Posterior cingulate gyrus (tissue), 11 donors: ENCODE measurements around the gene ARHGEF37.
"Not testable (repeated sequence)": the region's sequence is repeated elsewhere in the genome, so short reads cannot be mapped to it uniquely, and the experiment has no call there.

Source experiments
- DNase-seq, 10 donors: peaks; one replicate each; pipeline versions ENCODE4 v3.0.0 to v3.0.0-alpha.2; 2020 to 2021; ENCODE audit warnings: mixed read lengths in 3 of 10
- intact Hi-C: fragments of 100-400 bp; cut with DNase I; formaldehyde crosslinking; loops from one replicate; pipeline ENCODE4 v1.15.1; 2023

ARHGEF37 gene, protein sequence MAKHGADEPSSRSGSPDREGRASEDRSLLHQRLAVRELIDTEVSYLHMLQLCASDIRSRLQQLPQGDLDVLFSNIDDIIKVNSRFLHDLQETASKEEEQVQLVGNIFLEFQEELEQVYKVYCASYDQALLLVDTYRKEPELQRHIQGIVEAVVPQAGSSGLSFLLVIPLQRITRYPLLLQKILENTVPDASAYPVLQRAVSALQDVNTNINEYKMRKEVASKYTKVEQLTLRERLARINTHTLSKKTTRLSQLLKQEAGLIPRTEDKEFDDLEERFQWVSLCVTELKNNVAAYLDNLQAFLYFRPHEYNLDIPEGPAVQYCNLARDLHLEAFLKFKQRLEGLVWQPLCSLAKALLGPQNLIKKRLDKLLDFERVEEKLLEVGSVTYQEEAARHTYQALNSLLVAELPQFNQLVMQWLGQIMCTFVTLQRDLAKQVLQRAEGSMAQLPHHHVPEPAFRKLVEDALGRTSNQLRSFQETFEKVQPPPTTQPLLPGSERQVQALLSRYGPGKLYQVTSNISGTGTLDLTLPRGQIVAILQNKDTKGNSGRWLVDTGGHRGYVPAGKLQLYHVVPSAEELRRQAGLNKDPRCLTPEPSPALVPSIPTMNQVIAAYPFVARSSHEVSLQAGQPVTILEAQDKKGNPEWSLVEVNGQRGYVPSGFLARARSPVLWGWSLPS

DNA sequence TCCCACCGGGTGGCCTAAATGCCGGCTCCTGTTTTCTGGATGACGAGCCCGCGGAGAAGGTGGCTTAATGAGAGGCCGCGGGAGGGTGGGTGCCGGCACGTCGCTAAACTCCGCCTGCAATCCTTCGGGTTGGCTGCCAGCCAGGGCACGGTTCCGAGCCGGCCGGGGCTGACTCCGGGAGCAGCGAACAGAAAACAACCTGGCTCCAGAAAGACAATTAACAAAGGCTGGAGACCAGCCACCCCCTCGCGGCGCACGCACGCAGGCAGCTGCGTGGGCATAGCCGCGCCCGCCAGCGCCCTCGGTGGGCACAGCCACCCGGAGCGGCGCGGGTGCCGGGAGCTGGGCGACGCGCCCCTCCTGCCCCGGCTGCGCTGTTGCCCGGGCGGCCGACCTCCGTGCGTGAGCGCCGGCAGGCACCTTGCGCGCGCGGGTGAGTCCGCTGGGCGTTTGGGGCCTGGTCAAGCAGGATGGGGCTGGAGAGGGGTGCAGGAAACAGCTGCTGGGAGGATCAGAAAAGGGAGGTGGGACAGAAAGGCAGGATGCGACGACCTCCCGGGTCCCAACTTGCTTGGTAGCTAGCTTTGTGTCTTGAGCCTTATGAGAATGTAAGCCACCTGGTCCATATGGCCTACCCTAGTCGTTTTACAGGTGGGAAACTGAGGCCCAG lies at the start of gene ARHGEF37:
TSS of gene ARHGEF37 (plus strand) at position 307 of the 670 bp plus-strand sequence. CDS start 16,272 bp downstream, outside the sequence.
- peak; percentile 79 to 98 (median 90) for DNase-seq
- intact Hi-C loops = no loop called here

DNA sequence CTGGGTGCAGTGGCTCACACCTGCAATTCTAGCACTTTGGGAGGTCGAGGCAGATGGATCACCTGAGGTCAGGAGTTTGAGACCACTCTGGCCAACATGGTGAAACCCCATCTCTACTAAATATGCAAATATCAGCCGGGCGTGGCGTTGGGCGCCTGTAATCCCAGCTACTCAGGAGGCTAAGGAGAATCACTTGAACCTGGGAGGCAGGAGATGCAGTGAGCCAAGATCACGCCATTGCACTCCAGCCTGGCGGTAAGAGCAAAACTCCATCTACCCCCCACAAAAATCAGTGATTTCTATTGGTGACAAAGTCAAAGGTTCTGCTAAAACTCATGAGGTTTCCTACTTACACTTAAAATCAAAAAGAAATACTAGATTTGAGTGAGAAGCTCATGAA lies 48.9 kb upstream of the ARHGEF37 start:
- no peak for DNase-seq
- intact Hi-C loops = no loop called here

DNA sequence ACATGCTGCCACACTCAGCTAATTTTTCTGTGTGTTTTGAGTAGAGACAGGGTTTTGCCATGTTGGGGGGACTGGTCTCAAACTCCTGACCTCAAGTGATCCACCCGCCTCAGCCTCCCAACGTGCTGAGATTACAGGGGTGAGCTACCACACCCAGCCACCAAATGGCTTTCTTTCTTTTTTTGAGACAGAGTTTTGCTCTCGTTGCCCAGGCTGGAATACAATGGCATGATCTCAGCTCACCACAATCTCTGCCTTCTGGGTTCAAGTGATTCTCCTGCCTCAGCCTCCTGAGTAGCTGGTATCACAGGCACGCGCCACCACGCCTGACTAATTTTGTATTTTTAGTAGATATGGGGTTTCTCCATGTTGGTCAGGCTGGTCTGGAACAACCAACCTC lies 45.5 kb upstream of the ARHGEF37 start:
- intact Hi-C loops, DNase-seq: not testable (repeated sequence)

DNA sequence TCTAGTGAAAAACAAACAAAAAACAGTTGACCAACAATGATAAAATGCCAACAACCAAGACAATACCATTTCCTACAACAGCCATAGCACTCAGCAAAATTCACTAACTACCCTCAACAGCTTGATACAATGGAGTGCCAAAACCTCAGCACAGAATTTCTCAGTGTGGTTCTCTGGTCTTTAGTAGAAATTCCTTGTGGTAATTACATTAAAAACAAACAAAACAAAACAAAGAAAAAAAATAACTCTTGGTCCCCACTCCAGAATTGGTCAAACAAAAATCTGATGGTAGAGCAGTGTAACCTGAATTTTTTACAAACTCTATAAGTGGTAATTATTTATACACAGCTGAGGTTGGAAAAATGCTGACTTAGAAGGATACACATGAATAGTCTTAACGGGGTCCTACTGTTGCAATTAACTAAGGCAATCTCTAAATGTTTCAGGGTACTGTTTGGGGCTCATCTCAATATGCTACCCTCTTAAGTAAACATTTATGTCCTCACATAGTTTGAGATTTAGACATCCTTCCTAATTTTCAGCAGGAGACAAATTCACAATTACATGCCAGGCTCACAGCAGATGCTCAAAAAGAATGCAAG lies 43.8 kb upstream of the ARHGEF37 start:
- no peak for DNase-seq
- intact Hi-C loops = no loop called here

DNA sequence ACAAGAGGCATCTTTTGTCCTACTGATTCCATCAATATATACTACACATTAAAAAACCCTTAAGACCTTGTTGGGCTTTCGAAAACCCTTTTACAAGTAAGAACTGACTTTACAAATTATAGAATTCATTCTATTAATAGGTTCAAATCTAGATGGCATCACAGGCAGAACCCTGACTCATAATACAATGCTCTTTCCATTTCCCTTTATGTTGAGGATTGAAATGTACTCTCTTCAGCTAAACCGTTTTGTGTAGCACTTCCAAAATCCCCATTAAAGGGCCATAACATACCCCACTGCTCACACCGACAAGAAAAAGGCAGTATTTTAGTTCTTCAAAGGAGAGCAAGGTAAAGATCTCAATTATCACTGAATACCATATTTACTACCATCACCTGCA lies 41.2 kb upstream of the ARHGEF37 start:
- DNase-seq = no peak
- intact Hi-C loops = no loop called here

DNA sequence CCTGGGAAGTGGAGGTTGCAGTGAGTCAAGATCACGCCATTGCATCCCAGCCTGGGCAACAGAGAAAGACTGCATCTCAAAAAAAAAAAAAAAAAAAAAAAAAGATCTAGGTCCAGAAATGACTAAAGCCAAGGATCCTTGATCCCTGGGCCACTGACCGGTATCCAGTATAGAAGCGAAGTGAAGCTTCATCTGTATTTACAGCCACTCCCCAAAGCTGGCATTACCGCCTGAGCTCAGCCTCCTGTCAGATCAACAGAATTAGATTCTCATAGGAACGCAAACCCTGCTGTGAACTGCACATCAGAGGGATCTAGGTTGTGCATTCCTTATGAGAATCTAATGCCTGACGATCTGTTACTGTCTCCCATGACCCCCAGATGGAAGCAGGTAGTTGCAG lies 39.4 kb upstream of the ARHGEF37 start:
- DNase-seq = no peak
- intact Hi-C loops = no loop called here

DNA sequence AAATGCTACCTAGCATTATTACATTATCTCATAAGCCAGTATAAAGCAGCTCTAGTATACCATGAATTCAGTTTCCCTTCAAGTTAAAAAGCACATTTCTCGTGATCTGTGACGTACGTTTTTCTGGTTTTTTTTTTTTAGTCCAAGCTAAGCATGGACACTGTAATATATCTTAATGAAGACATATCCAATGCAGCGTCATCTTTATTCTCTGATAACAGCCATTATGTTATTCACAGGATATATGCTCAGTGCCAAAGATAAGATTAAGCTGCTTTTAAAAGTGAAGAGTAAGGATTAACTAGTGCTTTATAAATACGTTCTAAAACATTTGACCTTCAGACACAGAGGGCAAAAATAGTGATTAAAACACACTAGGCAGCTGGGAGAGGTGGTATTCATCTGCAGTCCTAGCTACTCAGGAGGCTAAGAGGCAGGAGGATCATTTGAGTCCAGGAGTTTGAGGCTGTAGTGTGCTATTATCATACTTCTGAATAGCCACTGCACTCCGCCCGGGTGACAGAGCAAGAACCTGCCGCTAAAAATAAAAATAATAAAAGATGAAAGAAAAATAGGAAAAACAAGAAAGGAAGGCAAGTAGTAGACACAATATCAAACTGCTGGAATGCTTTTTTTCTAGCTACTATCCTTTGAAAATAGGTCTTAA lies 37.8 kb upstream of the ARHGEF37 start:
- intact Hi-C loops = no loop called here
- no peak for DNase-seq

DNA sequence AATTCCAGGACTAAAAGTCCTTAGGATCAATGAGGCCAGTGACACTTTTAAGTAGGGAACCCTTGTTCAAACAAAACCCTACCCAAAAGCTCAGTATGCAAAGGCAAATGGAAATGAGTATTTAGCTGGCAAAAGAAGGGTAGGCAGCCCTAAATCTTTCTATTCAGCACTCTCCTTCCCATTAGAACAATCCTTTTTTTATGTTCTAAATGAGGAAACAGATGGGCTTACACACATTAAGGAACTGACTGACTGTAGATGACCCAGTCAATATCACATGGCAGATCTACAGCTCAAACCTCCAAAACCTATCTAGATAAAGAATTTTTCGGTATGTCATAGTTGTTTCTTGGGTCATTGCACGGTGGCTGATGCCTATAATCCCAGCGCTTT lies 37.3 kb upstream of the ARHGEF37 start:
- DNase-seq = no peak
- intact Hi-C loops = no loop called here

DNA sequence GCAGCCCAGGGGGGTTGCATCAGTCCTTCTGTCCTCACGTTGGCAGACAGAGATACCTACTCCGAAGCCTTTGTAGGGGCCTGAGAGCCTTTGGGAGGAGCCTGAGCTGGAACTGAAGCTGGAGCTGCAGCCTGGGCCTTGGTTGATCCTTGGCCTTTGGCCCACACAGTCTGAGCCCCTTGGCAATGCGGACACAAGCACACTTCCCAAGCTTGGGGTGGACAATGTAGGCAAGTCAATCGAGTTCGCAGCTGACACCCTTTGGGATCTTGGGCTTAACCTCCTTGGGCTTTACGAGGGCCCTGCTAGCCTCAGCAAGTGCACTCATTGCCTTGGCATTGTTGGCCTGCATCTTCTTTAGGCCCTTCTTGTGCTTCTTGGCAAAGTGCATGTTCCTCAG lies 36.0 kb upstream of the ARHGEF37 start:
- intact Hi-C loops = no loop called here
- DNase-seq = no peak

DNA sequence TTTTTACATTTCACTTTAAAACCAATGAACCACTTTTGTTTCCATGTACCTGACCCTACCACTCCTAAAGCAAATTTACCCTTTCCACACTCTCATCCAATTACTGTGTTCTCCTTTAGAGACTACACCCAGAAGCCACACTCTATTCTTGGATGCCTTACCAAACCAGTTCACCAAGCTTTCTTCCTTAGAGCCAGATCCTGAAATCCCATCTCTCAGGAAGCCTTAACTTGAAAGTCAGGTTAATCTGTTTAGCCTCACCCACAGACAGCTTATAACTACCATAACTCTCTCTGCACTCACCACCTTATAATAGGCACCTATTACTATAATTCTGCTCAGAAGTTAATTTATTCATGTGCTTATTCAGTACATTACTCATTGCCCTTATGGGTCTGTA lies 34.3 kb upstream of the ARHGEF37 start:
- no peak for DNase-seq
- intact Hi-C loops = no loop called here

DNA sequence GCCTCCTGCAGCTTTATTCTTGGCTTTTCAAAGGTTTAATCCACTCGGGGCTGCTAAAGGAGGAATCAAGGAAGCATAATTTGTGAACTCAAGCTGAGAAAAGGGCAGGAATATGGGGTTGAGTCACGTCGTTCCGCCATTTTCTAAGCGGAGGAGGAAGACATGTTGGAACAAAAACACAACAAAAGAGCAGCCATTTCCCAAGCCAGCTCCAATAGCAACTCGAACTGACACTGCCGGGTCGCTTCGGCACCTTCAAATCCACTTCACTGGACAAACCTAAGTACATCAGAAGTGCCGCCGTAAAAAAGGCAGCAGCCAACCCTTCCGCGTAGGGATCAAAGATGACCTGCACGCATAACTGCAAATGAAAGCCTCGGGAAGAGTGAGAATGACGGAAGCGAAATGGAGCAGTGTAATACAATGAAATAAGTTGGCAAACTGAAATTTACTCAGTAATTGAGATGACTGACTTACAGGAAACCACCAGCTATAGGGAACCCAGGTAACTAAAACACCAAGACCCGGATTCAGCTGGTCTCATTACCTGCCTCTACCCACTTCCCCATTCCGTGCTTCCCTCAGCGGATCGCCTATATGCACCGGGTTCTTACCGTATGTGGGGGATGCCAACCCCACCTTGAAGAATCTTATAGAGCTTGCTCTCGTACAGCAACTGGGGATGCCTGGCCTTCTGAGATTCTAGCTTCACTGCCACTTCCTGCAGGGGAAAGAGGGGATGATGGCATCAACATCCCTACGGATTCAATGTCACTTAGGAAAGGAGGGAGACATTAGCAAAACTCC lies 31.6 kb upstream of the ARHGEF37 start:
- peak in 5 of 10 donors; percentile 16 to 25 (median 19) for DNase-seq

DNA sequence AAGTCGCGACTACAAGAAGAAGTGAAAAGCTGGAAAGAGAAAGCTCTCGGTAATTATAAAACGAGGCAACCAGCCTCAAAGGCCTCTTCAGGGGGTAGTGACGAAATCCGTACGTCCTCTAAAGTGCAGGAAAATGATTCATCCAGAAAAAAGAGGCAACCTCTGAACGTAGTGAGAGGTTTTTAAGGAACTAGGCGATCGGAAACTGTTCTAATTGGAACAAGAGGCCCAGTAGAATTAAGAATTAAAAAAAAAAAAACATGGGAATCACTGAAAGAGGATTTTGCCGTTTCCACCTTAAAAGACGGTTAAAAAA lies 31.1 kb upstream of the ARHGEF37 start:
- DNase-seq = no peak
- intact Hi-C loops = loop anchor here (5.0 kb wide), 1 partner anchor 33 kb away; no protein-coding TSS in a partner anchor

More for the DNA sequence above, 31.6 kb upstream of the ARHGEF37 start:
- intact Hi-C loops = loop anchor here (5.0 kb wide), 1 partner anchor 32 kb away; no protein-coding TSS in a partner anchor

DNA sequence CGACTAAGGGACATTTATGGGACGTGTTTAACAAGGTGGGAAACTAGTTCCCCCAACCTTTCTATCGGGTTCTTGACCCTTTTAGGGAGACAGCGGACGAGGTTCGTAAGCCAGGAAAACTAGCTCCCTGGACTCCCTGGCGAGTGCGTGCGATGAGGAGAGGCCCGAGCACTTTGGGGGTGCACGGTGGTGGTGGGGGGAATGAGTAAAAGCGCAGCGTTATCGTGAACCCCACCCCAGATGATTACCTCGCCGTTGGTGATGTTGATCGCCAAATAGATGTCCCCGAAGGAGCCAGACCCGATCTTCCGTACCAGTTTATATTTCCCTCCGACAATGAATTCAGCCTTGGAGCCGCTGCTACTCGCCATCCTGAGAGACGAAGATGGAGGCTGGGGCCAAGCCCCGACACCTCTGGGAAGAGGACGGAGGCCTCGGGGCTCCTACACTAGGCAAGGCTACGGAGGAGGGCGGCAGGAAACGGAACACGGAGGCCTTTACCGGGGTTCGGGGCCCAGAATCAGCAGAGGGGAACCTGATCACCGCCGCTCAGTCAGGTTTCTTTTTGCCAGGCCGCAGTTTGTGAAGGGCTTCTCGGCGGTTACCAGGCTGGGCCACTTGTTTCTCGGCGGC lies 30.6 kb upstream of the ARHGEF37 start:
- peak in 4 of 10 donors; percentile 14 to 84 (median 48) for DNase-seq
- intact Hi-C loops = loop anchor here (1.0 to 5.0 kb wide), 2 partner anchors 33 to 108 kb away; no protein-coding TSS in a partner anchor

DNA sequence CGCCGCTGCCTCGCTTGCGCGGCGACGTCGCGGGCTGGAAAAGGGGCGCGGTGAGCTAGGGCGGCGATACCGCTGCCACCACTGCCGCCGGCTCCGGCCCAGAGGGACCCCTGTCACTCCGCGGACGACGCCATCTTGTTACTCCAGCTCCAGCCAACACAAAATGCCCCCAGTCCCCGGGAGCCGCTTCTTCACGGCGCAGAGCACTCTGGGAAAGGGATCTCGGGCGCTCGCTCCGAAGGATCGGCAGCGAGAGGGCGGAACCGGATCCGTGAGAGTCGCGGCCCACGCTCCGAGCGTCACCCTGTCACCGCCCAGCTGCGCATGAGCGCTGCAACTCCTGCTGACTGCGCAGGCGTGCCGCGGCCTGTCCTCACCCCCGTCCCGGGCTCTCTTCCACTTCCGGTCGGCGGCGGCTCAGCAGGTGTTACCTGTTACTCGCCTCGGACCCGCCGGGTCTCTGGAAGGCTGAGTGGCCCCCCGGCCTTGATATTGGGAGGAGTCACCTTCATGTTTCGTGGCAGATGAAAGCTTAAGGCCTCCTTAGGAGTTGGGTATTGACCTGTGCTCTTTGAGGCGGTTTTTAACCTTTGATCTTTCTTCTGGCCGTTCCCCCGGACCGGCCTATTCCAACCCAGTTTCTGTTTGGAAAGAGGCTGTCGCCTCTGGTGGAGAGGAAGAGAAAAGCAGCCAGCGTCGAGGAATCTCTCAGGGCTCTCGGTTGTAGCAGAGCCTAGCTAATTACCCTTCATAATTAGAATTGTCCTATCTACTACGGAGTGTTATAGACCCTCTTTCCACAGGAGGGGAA lies 29.9 kb upstream of the ARHGEF37 start, which contains the start of gene CSNK1A1:
TSS of gene CSNK1A1 (minus strand) at position 213 of the 811 bp plus-strand sequence. CDS start 475 bp downstream, outside the sequence.
- DNase-seq = peak; percentile 94 to 99 (median 96)
- intact Hi-C loops = loop anchor here (1.0 to 5.0 kb wide), 2 partner anchors 34 to 109 kb away; no protein-coding TSS in a partner anchor

DNA sequence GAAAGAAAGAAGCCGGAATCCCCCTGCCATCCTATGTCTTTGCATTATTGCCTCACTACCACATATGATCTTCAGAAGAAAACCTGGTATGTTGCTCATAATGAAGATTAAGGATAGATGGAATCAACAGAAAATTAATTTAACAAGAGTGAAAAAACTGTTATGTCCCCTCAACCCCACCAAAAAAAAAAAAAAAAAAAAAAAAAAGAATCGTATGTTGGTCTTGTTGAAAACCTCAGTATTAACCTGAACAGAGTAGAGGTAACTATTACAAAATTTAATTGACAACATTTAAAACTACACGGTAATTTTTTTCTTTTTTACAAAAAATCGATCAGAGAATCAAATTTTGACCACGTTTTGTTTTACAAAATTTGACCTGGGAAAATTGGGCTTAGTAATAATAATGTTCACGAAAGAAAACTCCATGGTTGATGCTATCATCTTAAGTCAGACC lies 29.2 kb upstream of the ARHGEF37 start:
- intact Hi-C loops = loop anchor here (5.0 kb wide), 1 partner anchor 35 kb away; no protein-coding TSS in a partner anchor
- no peak for DNase-seq

DNA sequence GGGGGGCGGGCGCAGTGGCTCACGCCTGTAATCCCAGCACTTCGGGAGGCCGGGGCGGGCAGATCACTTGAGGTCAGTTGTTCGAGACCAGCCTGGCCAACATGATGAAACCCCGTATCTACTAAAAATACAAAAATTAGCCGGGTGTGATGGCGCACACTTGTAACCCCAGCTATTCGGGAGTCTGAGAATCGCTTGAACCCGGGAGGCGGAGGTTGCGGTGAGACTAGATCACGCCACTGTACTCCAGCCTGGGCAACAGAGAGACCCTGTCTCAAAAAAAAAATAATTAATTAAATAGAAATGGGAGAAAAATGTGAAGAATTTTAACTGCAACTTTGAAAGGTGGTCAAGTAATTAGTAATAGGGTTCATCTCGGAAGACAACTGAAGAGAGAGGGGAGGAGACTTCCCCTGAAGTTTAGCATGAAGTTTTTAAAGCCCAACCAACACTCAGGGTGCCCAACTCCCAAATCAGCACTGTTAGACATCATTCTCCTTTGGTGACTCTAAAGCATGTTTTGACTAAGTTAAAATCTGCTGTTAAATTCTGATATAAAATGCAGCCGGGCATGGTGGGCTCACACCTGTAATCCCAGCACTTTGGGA lies 28.6 kb upstream of the ARHGEF37 start:
- DNase-seq = no peak
- intact Hi-C loops = loop anchor here (5.0 kb wide), 1 partner anchor 35 kb away; no protein-coding TSS in a partner anchor

DNA sequence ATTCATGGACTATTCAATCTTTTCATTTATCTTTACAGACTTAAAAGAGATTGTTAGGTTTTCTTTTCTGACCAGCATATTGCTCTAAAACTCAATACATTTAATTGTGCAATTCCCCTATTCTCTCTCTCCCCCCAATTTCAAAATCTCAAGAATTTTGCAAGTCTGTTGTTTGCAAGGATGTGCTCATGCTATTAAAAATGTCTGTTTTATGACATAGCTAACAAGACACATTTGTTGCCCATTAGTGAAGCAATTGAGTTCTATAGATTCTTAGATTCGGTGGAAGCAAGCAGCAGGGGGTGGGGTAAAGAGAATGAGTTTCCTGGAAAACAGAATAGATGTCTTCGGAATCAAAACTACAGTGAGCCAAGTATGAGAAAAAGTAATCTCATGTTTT lies 21.6 kb upstream of the ARHGEF37 start:
- intact Hi-C loops = loop anchor here (5.0 kb wide), 1 partner anchor 242 kb away; no protein-coding TSS in a partner anchor

More for the DNA sequence above, 21.6 kb upstream of the ARHGEF37 start:
- DNase-seq = no peak
